Panc1 (cell line): Measurements from ENCODE around the gene TCHHL1. TPM values are rescaled to one million over a fixed set of nuclear protein-coding genes. Genes with fewer than 3 reads are reported as not detected.

ENCODE experiments used
- ATAC-seq: fragments of 200-7000 bp; cut with Tn5 transposase; 2 replicates; pipeline ENCODE4 v1.9.1; 2020; ENCODE audit warnings: mild to moderate bottlenecking, moderate library complexity
- BruUV-seq: library from RNA; stranded (reverse); fragments of 400-500 nt; replicated peaks from 2 replicates; lab custom pipeline; 2021; lab: Mats Ljungman, UMichigan
- CTCF ChIA-PET: fragments of 300-600 bp; sonication (Branson Sonifier 250); formaldehyde crosslinking; loops from one replicate; lab custom pipeline; 2022; ENCODE audit warnings: antibody characterized with exemption; lab: Charles Lee
- POLR2A ChIA-PET: fragments of 300-600 bp; sonication (Branson Sonifier 250); formaldehyde crosslinking; loops from one replicate; lab custom pipeline; 2022; ENCODE audit warnings: antibody characterized with exemption; lab: Charles Lee
- DNase-seq: peaks from one replicate; pipeline ENCODE4 v3.0.0-alpha.2; 2010; ENCODE audit warnings: low read depth, low spot score
- H3K27ac ChIP-seq: 2 replicates; pipeline ENCODE4 v1.5.1; 2011; ENCODE audit warnings: mild to moderate bottlenecking, low read length, inconsistent platforms
- H3K27me3 ChIP-seq: fragments of 200-500 bp; sonication (Bioruptor generic); 2 replicates; pipeline ENCODE4 v1.6.0; 2014; ENCODE audit warnings: low read length, inconsistent platforms; ENCODE audit not compliant: control insufficient read depth, insufficient read depth
- H3K36me3 ChIP-seq: fragments of 200-500 bp; sonication (Bioruptor generic); 2 replicates; pipeline ENCODE4 v1.5.1; 2014; ENCODE audit warnings: inconsistent platforms, mild to moderate bottlenecking, low read length, moderate library complexity; ENCODE audit not compliant: control insufficient read depth, insufficient read depth
- H3K4me1 ChIP-seq: 2 replicates; pipeline ENCODE4 v1.5.1; 2011; ENCODE audit warnings: inconsistent platforms, mild to moderate bottlenecking, low read length, moderate library complexity; ENCODE audit not compliant: control insufficient read depth, insufficient read depth
- H3K4me3 ChIP-seq, 2 experiments: 2 replicates each; pipeline ENCODE4 v1.5.1; 2011 to 2012; ENCODE audit warnings: low read depth in 2 of 2, low read length in 2 of 2, mild to moderate bottlenecking in 2 of 2, inconsistent platforms in 1 of 2, moderate library complexity in 1 of 2
- H3K9me3 ChIP-seq: fragments of 200-500 bp; sonication (Bioruptor generic); 2 replicates; pipeline ENCODE4 v1.5.1; 2014; ENCODE audit warnings: low read depth, mild to moderate bottlenecking, inconsistent platforms, low read length, moderate library complexity; ENCODE audit not compliant: control insufficient read depth, insufficient read depth
- in situ Hi-C: cut with HindIII; loops from 2 replicates; pipeline ENCODE4 v1.10.0; 2016; ENCODE audit warnings: low sequenced_read_pairs, low pct_unique_long_range_greater_than_20kb
- intact Hi-C: fragments of 100-400 bp; cut with micrococcal nuclease; formaldehyde crosslinking; loops from one replicate; pipeline ENCODE4 v1.10.0; 2022; ENCODE audit not compliant: unreplicated experiment
- total RNA-seq: library from RNA; stranded (reverse); gene quantifications from one replicate; pipeline ENCODE4 v1.2.1, GENCODE V29; 2021; ENCODE audit not compliant: unreplicated experiment
- TF ChIP-seq, protein P1 (sequence below), 2 experiments: IDR thresholded peaks; 2 replicates each; pipeline ENCODE4 v1.6.1; 2011 to 2012; ENCODE audit warnings: low read depth in 2 of 2, control low read depth in 1 of 2, low read length in 1 of 2, mild to moderate bottlenecking in 1 of 2, moderate library complexity in 1 of 2; ENCODE audit not compliant: insufficient read depth in 1 of 2
- TF ChIP-seq, protein P2 (sequence below): fragments of 450-650 bp; IDR thresholded peaks from 2 replicates; pipeline ENCODE4 v1.5.1; 2017; ENCODE audit warnings: mild to moderate bottlenecking

The TCHHL1 gene
- total RNA-seq, 1 experiment from 2014 or later: not detected

DNA sequence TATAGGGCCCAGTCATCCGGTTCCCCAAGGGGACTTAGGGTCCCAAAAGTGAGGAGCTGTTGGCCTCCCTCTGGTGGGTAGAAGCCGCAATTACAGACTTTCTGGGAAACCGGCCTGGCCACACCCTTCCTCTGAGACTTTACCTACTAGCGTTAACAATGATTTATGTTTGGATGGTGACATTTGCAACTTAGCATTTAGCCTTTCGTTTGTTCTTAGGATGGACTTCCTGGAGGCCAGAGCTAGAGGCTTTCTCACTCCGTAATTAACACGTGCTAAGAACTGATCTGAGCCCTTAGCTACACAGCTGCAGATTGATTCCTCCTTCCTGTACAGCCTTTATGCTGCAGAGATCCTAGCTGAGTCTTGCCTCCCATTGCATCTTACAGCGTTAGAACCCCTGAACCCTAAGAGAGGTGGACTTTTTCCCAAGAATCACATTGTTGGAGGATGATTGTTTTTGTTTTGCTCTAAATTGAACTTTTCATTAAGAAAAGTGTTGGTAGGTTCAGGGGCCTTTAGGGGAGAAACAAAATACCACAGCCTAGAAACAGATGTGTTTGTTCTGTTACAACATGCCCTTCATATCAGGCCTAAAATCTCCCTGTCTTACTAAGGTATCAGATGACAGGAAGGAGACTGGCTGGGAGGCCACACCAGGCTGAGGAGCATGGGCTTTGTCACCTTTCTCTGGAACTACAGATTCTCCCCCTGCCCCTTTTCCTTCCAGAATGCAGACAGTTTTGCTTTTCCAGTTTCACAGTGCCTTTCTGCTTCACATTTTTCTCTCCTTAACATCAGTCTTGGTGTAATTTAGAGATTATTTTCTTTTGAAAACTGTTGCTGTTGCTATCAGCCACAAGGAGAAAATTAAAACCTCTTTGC, 54.0 kb downstream of the TCHHL1 start:
- H3K36me3 ChIP-seq: peaks cover 27% of the 10 kb centered on the region
- peaks cover 22% of the 10 kb centered on the region for H3K4me1 ChIP-seq
- ATAC-seq (peak; percentile 50), DNase-seq (peak; percentile 61)
- H3K27ac ChIP-seq: peak overlapping the region; percentile 99
- H3K27me3 ChIP-seq: no peaks in the 10 kb centered on the region
- in situ Hi-C loops: no loop called here
- ChIA-PET POLR2A (no interaction called here), CTCF (interaction anchor here (0.6 to 1.0 kb wide), 7 partner anchors 13 to 968 kb away, joined by 3 read pairs; no protein-coding TSS in a partner anchor)
- no TSS peak for BruUV-seq
- H3K4me3 ChIP-seq: peak overlapping the region; percentile 94 to 98
- intact Hi-C loops: no loop called here
- H3K9me3 ChIP-seq: no peaks in the 10 kb centered on the region
- TF ChIP-seq, protein P1, sequence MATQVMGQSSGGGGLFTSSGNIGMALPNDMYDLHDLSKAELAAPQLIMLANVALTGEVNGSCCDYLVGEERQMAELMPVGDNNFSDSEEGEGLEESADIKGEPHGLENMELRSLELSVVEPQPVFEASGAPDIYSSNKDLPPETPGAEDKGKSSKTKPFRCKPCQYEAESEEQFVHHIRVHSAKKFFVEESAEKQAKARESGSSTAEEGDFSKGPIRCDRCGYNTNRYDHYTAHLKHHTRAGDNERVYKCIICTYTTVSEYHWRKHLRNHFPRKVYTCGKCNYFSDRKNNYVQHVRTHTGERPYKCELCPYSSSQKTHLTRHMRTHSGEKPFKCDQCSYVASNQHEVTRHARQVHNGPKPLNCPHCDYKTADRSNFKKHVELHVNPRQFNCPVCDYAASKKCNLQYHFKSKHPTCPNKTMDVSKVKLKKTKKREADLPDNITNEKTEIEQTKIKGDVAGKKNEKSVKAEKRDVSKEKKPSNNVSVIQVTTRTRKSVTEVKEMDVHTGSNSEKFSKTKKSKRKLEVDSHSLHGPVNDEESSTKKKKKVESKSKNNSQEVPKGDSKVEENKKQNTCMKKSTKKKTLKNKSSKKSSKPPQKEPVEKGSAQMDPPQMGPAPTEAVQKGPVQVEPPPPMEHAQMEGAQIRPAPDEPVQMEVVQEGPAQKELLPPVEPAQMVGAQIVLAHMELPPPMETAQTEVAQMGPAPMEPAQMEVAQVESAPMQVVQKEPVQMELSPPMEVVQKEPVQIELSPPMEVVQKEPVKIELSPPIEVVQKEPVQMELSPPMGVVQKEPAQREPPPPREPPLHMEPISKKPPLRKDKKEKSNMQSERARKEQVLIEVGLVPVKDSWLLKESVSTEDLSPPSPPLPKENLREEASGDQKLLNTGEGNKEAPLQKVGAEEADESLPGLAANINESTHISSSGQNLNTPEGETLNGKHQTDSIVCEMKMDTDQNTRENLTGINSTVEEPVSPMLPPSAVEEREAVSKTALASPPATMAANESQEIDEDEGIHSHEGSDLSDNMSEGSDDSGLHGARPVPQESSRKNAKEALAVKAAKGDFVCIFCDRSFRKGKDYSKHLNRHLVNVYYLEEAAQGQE (IDR thresholded peaks at IDR 0.05; ENCODE audit: insufficient read depth in 1 of 2, low read depth in 2 of 2, low read length in 1 of 2): no peak
- TF ChIP-seq, protein P2, sequence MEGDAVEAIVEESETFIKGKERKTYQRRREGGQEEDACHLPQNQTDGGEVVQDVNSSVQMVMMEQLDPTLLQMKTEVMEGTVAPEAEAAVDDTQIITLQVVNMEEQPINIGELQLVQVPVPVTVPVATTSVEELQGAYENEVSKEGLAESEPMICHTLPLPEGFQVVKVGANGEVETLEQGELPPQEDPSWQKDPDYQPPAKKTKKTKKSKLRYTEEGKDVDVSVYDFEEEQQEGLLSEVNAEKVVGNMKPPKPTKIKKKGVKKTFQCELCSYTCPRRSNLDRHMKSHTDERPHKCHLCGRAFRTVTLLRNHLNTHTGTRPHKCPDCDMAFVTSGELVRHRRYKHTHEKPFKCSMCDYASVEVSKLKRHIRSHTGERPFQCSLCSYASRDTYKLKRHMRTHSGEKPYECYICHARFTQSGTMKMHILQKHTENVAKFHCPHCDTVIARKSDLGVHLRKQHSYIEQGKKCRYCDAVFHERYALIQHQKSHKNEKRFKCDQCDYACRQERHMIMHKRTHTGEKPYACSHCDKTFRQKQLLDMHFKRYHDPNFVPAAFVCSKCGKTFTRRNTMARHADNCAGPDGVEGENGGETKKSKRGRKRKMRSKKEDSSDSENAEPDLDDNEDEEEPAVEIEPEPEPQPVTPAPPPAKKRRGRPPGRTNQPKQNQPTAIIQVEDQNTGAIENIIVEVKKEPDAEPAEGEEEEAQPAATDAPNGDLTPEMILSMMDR: peak; percentile 89

DNA sequence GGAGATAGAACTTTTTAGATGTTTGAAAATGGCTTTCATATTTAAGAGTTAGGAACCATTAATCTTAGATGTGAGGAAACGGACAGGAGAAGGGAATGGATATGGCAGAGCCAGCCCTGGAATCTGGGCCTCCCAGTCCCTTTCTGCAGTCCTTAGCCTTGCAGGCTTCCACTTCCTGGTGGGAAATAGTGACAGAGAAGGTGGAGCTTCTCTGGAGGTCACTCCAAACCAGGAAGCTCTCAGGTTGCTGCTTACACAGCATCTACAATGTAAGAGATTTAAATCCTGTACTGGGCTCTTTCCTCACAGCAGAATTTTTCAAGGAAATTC, 54.6 kb downstream of the TCHHL1 start:
- intact Hi-C loops: no loop called here
- Histone ChIP-seq H3K9me3 (no peaks in the 10 kb centered on the region), H3K27ac (peak overlapping the region; percentile 99), H3K27me3 (no peaks in the 10 kb centered on the region), H3K36me3 (peaks cover 27% of the 10 kb centered on the region), H3K4me1 (peaks cover 22% of the 10 kb centered on the region), H3K4me3 (peak overlapping the region; percentile 94 to 98)
- ChIA-PET POLR2A (no interaction called here), CTCF (interaction anchor here (0.6 to 1.0 kb wide), 6 partner anchors 14 to 967 kb away, joined by 3 read pairs; no protein-coding TSS in a partner anchor)
- in situ Hi-C loops: no loop called here
- ATAC-seq (0 out of 2 replicates have a peak, but pooled peaks have one; percentile 10), DNase-seq (no peak)
- TF ChIP-seq, protein P1 (IDR thresholded peaks at IDR 0.05; ENCODE audit: insufficient read depth in 1 of 2, low read depth in 2 of 2, low read length in 1 of 2): no peak
- no TSS peak for BruUV-seq

Other genes with a start within 250 kb of the TCHHL1 start
- gene C2CD4D, start 249.2 kb downstream of the TCHHL1 start, total RNA-seq: 1.2 TPM
- not detected for gene THEM5, start 235.4 kb downstream of the TCHHL1 start, total RNA-seq
- gene THEM4, start 179.6 kb downstream of the TCHHL1 start, total RNA-seq: 21.8 TPM
- gene S100A10, start 95.2 kb downstream of the TCHHL1 start, total RNA-seq: 1,621 TPM
- 474 TPM for gene S100A11, start 52.1 kb downstream of the TCHHL1 start, total RNA-seq
- gene TCHH, start 26.4 kb upstream of the TCHHL1 start, total RNA-seq: 0.28 TPM
- not detected for gene RPTN, start 70.2 kb upstream of the TCHHL1 start, total RNA-seq
- gene HRNR, start 135.1 kb upstream of the TCHHL1 start, total RNA-seq: not detected
- not detected for gene FLG, start 236.2 kb upstream of the TCHHL1 start, total RNA-seq